CD4-positive, CD25-positive, alpha-beta regulatory T cell (primary cell): Measurements from ENCODE around the gene KCNK1. TPM values are rescaled to one million over a fixed set of nuclear protein-coding genes. Genes with fewer than 3 reads are reported as not detected.

Source experiments
- ATAC-seq, 2 donors: fragments of 150-1000 bp; cut with Tn5 transposase; one replicate each; pipeline ENCODE4 v1.10.0; 2021; ENCODE audit warnings: low read depth in 2 of 2, moderate number of reproducible peaks in 2 of 2, moderate library complexity in 1 of 2
- DNase-seq, 3 donors: peaks; one replicate each; pipeline versions ENCODE4 v3.0.0 to v3.0.0-alpha.2; 2012 to 2022; ENCODE audit warnings: mixed read lengths in 1 of 3
- H3K27ac ChIP-seq: one replicate; pipeline ENCODE4 v1.7.0; 2013; ENCODE audit warnings: mild to moderate bottlenecking, low read length; ENCODE audit not compliant: insufficient read depth, poor library complexity, severe bottlenecking
- H3K27me3 ChIP-seq: one replicate; pipeline ENCODE4 v1.7.0; 2013; ENCODE audit warnings: low read length; ENCODE audit not compliant: control insufficient read depth, insufficient read depth
- H3K36me3 ChIP-seq: one replicate; pipeline ENCODE4 v1.7.0; 2013; ENCODE audit warnings: mild to moderate bottlenecking, low read length, moderate library complexity; ENCODE audit not compliant: control insufficient read depth, insufficient read depth
- H3K4me1 ChIP-seq: 2 replicates; pipeline ENCODE4 v1.7.0; 2013; ENCODE audit warnings: mild to moderate bottlenecking, low read length; ENCODE audit not compliant: insufficient read depth, control insufficient read depth, poor library complexity, severe bottlenecking
- H3K4me3 ChIP-seq: one replicate; pipeline ENCODE4 v1.7.0; 2013; ENCODE audit warnings: low read depth, mild to moderate bottlenecking, low read length, moderate library complexity
- H3K9me3 ChIP-seq, 2 experiments: 1 replicate in 1 of 2; 2 replicates in 1 of 2; pipeline ENCODE4 v1.7.0; 2013; ENCODE audit warnings: low read length in 2 of 2, mild to moderate bottlenecking in 1 of 2, moderate library complexity in 1 of 2; ENCODE audit not compliant: control insufficient read depth in 2 of 2
- H3K27ac Mint-ChIP-seq, 3 donors: one replicate each; pipeline ENCODE4 v1.8.0; 2020 to 2022; ENCODE audit warnings: mild to moderate bottlenecking in 3 of 3, mixed read lengths in 3 of 3, moderate library complexity in 2 of 3
- H3K27me3 Mint-ChIP-seq: one replicate; pipeline ENCODE4 v1.8.0; 2022; ENCODE audit warnings: mild to moderate bottlenecking, mixed read lengths
- H3K36me3 Mint-ChIP-seq: one replicate; pipeline ENCODE4 v1.8.0; 2020; ENCODE audit warnings: mixed read lengths
- H3K4me1 Mint-ChIP-seq, 4 donors: one replicate each; pipeline ENCODE4 v1.8.0; 2020 to 2022; ENCODE audit warnings: mixed read lengths in 4 of 4, mild to moderate bottlenecking in 1 of 4
- H3K4me3 Mint-ChIP-seq, 4 donors: one replicate each; pipeline ENCODE4 v1.8.0; 2020 to 2022; ENCODE audit warnings: mild to moderate bottlenecking in 4 of 4, mixed read lengths in 4 of 4, moderate library complexity in 3 of 4
- H3K9me3 Mint-ChIP-seq, 7 donors: one replicate each; pipeline ENCODE4 v1.8.0; 2020 to 2022; ENCODE audit warnings: mixed read lengths in 7 of 7, mild to moderate bottlenecking in 3 of 7, moderate library complexity in 2 of 7
- polyA plus RNA-seq, 4 donors: library from polyadenylated mRNA; unstranded; fragments of 300-500 nt; fragmentation: Illumina TruSeq; gene quantifications; one replicate each; pipeline ENCODE4 v1.2.3, GENCODE V29; 2021
- total RNA-seq: library from RNA; stranded (reverse); gene quantifications from one replicate; pipeline ENCODE4 v1.2.3, GENCODE V29; 2022

Gene KCNK1
- total and polyA plus RNA-seq, 5 donors from 2014 or later, result 0.15 to 0.99 (median 0.21) TPM; not detected in 1

- H3K9me3 Mint-ChIP-seq, result peaks cover 0 to 4% (median 2%) of the 10 kb centered on the region in 7 donors
- H3K27ac ChIP-seq, result no peak overlapping the region
- H3K4me1 Mint-ChIP-seq, result no peaks in the 10 kb centered on the region
- ATAC-seq, result no peak
- DNase-seq, result no peak
- peaks cover 4% of the 10 kb centered on the region for H3K27me3 Mint-ChIP-seq
- no peaks in the 10 kb centered on the region for H3K27me3 ChIP-seq
- H3K4me3 ChIP-seq, result no peak overlapping the region
- H3K36me3 ChIP-seq, result no peaks in the 10 kb centered on the region
- H3K9me3 ChIP-seq, result no peaks in the 10 kb centered on the region
- no peak overlapping the region for H3K4me3 Mint-ChIP-seq
- H3K4me1 ChIP-seq, result no peaks in the 10 kb centered on the region
- no peaks in the 10 kb centered on the region for H3K36me3 Mint-ChIP-seq
- no peak overlapping the region for H3K27ac Mint-ChIP-seq
These were observed 100.8 kb downstream of the KCNK1 start for GRCh38 chr1:233714631-233715217.

GRCh38 chr1:233718057-233718456 lies 104.2 kb downstream of the KCNK1 start:
- Mint-ChIP-seq H3K4me3 (no peak overlapping the region), H3K27me3 (peaks cover 9% of the 10 kb centered on the region), H3K9me3 (peaks cover 0 to 3% (median 0%) of the 10 kb centered on the region in 7 donors), H3K36me3 (no peaks in the 10 kb centered on the region), H3K4me1 (no peaks in the 10 kb centered on the region), H3K27ac (no peak overlapping the region)
- no peak overlapping the region for H3K27ac ChIP-seq
- ATAC-seq, result no peak
- no peaks in the 10 kb centered on the region for H3K27me3 ChIP-seq
- no peaks in the 10 kb centered on the region for H3K36me3 ChIP-seq
- no peaks in the 10 kb centered on the region for H3K4me1 ChIP-seq
- DNase-seq, result no peak
- no peak overlapping the region for H3K4me3 ChIP-seq
- no peaks in the 10 kb centered on the region for H3K9me3 ChIP-seq

GRCh38 chr1:233719655-233720341 lies 105.9 kb downstream of the KCNK1 start:
- no peaks in the 10 kb centered on the region for H3K4me1 Mint-ChIP-seq
- H3K4me1 ChIP-seq, result no peaks in the 10 kb centered on the region
- no peak overlapping the region for H3K4me3 Mint-ChIP-seq
- no peak overlapping the region for H3K27ac Mint-ChIP-seq
- no peaks in the 10 kb centered on the region for H3K9me3 ChIP-seq
- H3K27me3 ChIP-seq, result no peaks in the 10 kb centered on the region
- DNase-seq, result no peak
- H3K27me3 Mint-ChIP-seq, result peaks cover 9% of the 10 kb centered on the region
- ATAC-seq, result no peak
- no peaks in the 10 kb centered on the region for H3K36me3 ChIP-seq
- H3K36me3 Mint-ChIP-seq, result no peaks in the 10 kb centered on the region
- H3K9me3 Mint-ChIP-seq, result peaks cover 0 to 3% (median 0%) of the 10 kb centered on the region in 7 donors
- H3K4me3 ChIP-seq, result no peak overlapping the region
- H3K27ac ChIP-seq, result no peak overlapping the region

GRCh38 chr1:233721004-233721595 lies 107.2 kb downstream of the KCNK1 start:
- Mint-ChIP-seq H3K36me3 (no peaks in the 10 kb centered on the region), H3K27ac (no peak overlapping the region), H3K4me1 (no peaks in the 10 kb centered on the region), H3K27me3 (peaks cover 13% of the 10 kb centered on the region), H3K9me3 (peaks cover 0 to 3% (median 0%) of the 10 kb centered on the region in 7 donors), H3K4me3 (no peak overlapping the region)
- ATAC-seq (no peak), DNase-seq (no peak)
- H3K36me3 ChIP-seq, result no peaks in the 10 kb centered on the region
- H3K4me3 ChIP-seq, result no peak overlapping the region
- H3K27me3 ChIP-seq, result no peaks in the 10 kb centered on the region
- no peak overlapping the region for H3K27ac ChIP-seq
- no peaks in the 10 kb centered on the region for H3K4me1 ChIP-seq
- H3K9me3 ChIP-seq, result no peaks in the 10 kb centered on the region
